Choroid plexus epithelial cell (primary cell): ENCODE results near the gene IQCM.
A peak's percentile ranks its signal among the peaks of the same experiment; 100 is the strongest.
"Not testable (repeated sequence)": the region's sequence is repeated elsewhere in the genome, so short reads cannot be mapped to it uniquely, and the experiment has no call there.

Experiments
- DNase-seq: peaks from one replicate; pipeline ENCODE4 v3.0.0-alpha.2; 2010; ENCODE audit warnings: low read depth
- H3K4me3 ChIP-seq: 2 replicates; pipeline ENCODE4 v1.5.1; 2011; ENCODE audit warnings: low read depth, mild to moderate bottlenecking, control low read depth, low read length, moderate library complexity
- TF ChIP-seq, protein P1 (sequence below): conservative IDR thresholded peaks from 2 replicates; pipeline ENCODE4 v1.5.1; 2011; ENCODE audit warnings: low read depth, mild to moderate bottlenecking, control low read depth, inconsistent platforms, low read length, moderate library complexity

Gene IQCM

DNA sequence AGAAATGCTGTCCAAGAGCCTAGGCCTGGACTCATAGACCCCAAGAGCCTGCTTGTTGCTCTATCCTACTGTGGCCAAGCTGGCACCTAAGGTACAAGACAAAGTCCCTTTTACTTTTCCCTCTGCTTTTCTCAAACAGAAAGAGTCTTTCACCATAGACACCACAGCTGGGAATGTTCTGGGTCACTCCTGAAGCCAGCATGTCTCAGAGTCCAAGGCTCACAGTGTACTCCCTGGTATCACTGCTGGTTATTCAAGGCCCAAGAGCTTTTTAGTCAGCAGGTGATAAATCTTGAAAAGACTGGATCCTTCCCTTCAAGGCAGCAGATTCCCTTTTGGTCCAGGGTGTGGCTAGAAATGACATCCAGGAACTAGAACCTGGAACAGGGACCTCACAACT, 328.8 kb downstream of the IQCM start:
- DNase-seq = no peak
- H3K4me3 ChIP-seq = no peak overlapping the region
- TF ChIP-seq, protein P1, sequence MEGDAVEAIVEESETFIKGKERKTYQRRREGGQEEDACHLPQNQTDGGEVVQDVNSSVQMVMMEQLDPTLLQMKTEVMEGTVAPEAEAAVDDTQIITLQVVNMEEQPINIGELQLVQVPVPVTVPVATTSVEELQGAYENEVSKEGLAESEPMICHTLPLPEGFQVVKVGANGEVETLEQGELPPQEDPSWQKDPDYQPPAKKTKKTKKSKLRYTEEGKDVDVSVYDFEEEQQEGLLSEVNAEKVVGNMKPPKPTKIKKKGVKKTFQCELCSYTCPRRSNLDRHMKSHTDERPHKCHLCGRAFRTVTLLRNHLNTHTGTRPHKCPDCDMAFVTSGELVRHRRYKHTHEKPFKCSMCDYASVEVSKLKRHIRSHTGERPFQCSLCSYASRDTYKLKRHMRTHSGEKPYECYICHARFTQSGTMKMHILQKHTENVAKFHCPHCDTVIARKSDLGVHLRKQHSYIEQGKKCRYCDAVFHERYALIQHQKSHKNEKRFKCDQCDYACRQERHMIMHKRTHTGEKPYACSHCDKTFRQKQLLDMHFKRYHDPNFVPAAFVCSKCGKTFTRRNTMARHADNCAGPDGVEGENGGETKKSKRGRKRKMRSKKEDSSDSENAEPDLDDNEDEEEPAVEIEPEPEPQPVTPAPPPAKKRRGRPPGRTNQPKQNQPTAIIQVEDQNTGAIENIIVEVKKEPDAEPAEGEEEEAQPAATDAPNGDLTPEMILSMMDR = no peak

DNA sequence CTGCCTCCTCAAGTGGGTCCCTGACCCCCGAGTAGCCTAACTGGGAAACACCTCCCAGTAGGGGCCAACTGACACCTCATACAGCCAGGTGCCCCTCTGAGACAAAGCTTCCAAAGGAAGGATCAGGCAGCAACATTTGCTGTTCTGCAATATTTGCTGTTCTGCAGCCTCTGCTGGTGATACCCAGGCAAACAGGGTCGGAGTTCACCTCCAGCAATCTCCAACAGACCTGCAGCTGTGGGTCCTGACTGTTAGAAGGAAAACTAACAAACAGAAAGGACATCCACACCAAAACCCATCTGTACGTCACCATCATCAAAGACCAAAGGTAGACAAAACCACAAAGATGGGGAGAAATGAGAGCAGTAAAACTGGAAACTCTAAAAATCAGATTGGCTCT, 347.0 kb downstream of the IQCM start:
- not testable (repeated sequence) for DNase-seq, H3K4me3 ChIP-seq

- TF ChIP-seq, protein P1 = no peak
- H3K4me3 ChIP-seq = no peak overlapping the region
- no peak for DNase-seq
Observed at GRCh38 chr4:149466446-149466845, 349.2 kb downstream of the IQCM start.

DNA sequence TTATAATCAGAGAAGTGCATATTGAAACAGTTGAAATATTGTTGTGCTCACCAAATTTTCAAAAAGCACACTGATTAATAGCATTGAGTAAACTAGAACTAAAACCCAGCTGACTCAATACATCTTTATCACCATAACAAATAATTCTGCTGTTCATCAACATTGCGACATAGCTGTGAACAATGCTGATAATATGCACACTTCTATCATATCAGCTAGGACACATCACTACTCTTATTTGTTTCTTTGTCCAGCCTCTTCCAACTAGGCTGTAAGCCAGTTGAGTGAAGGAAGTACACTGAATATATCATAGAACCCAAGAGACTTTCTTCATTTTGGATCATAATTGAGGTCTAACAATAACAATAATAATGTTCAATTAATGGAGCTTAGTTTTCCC, 349.7 kb downstream of the IQCM start:
- H3K4me3 ChIP-seq = no peak overlapping the region
- TF ChIP-seq, protein P1 = no peak

GRCh38 chr4:149443537-149443936, 372.1 kb downstream of the IQCM start:
- no peak overlapping the region for H3K4me3 ChIP-seq
- DNase-seq = no peak
- TF ChIP-seq, protein P1 = no peak

More for the DNA sequence above, 349.7 kb downstream of the IQCM start:
- DNase-seq = peak; percentile 59

DNA sequence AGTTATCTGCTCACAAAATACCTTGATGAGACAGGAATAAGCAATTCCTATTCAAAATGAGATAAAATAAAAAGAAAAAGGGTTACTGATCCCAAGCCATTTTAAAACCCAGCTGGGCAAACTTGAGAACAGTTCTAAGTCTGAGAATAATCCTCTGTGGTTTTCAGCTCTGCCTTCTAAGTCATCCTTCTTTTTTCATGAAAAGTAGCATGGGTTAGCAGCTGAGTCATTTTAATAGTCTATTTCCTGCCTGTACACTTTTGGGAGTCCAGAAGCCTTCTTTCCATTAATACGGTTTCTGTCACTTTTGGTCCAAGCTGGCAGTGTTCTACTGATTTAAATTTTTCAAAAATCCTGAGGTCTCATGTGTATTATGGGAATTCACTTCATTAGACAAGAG, 374.3 kb downstream of the IQCM start:
- peak; percentile 15 for DNase-seq
- TF ChIP-seq, protein P1 = no peak
- H3K4me3 ChIP-seq = no peak overlapping the region

DNA sequence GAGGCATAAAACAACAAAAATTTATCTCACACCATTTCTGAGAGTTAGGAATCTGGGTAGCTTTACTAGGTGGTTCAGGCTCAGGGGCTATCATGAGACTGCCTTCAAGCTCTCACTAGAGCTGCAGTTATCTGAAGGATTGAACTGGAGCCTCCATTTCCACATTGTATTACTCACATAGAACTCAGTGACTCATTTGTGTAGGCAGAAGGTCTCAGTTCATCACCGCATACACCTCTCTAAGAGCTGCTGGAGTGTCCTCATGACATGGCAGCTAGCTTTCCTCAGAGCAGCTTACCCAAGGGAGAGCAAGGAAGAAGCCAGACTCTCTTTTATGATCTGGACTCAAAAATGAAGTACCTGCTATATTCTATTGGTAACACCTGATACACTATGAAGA, 389.2 kb downstream of the IQCM start:
- TF ChIP-seq, protein P1 = no peak
- peak; percentile 18 for DNase-seq
- H3K4me3 ChIP-seq = no peak overlapping the region

- TF ChIP-seq, protein P1 = no peak
- no peak overlapping the region for H3K4me3 ChIP-seq
- no peak for DNase-seq
Observed at GRCh38 chr4:149409555-149409962, 406.1 kb downstream of the IQCM start.
